ENCODE measurements around the gene C19orf33. TPM values are rescaled to one million over a fixed set of nuclear protein-coding genes. Genes with fewer than 3 reads are reported as not detected.

C19orf33 gene
- total and polyA plus RNA-seq, 11 donors, result 3.5 to 73.1 (median 12.2) TPM; not detected in 1

GRCh38 chr19:38306236-38306635 lies 2.2 kb downstream of the C19orf33 start:
- ATAC-seq (no peak), DNase-seq (no peak)
- no peaks in the 10 kb centered on the region for H3K9me3 ChIP-seq
- intact Hi-C loops (cut with DNase I), result no loop called here
- TF ChIP-seq CTCF (IDR thresholded peaks at IDR 0.05) (no peak), POLR2A (IDR thresholded peaks at IDR 0.05) (no peak)
- peaks cover 0 to 7% (median 0%) of the 10 kb centered on the region in 12 donors for H3K4me1 ChIP-seq
- H3K36me3 ChIP-seq, result peaks cover 0 to 48% (median 29%) of the 10 kb centered on the region in 9 donors
- no peak overlapping the region for H3K27ac ChIP-seq
- no peak overlapping the region for H3K4me3 ChIP-seq
- 89 to 98% (median 96%) methylated on average over 3 of the region's 3 CpGs for WGBS, 4 donors
- no peaks in the 10 kb centered on the region for H3K27me3 ChIP-seq

- Histone ChIP-seq H3K27me3 (no peaks in the 10 kb centered on the region), H3K9me3 (no peaks in the 10 kb centered on the region), H3K4me3 (no peak overlapping the region), H3K36me3 (peaks cover 0 to 48% (median 29%) of the 10 kb centered on the region in 9 donors), H3K27ac (no peak overlapping the region), H3K4me1 (peaks cover 0 to 7% (median 0%) of the 10 kb centered on the region in 12 donors)
- no peak for DNase-seq
- intact Hi-C loops (cut with DNase I), result no loop called here
- no peak for ATAC-seq
- no peak for TF ChIP-seq CTCF (IDR thresholded peaks at IDR 0.05)
- no peak for TF ChIP-seq POLR2A (IDR thresholded peaks at IDR 0.05)
- 94 to 100% (median 95%) methylated on average over 2 to 4 of the region's 4 CpGs for WGBS, 4 donors
These were observed 3.0 kb downstream of the C19orf33 start for GRCh38 chr19:38307076-38307475.

- Histone ChIP-seq H3K4me3 (no peak overlapping the region), H3K36me3 (peaks cover 0 to 48% (median 29%) of the 10 kb centered on the region in 9 donors), H3K9me3 (no peaks in the 10 kb centered on the region), H3K4me1 (peaks cover 0 to 7% (median 0%) of the 10 kb centered on the region in 12 donors), H3K27ac (no peak overlapping the region), H3K27me3 (no peaks in the 10 kb centered on the region)
- intact Hi-C loops (cut with DNase I), result no loop called here
- WGBS, 4 donors, result 83 to 91% (median 86%) methylated on average over 6 to 8 of the region's 8 CpGs
- no peak for TF ChIP-seq POLR2A (IDR thresholded peaks at IDR 0.05)
- no peak for TF ChIP-seq CTCF (IDR thresholded peaks at IDR 0.05)
- ATAC-seq (no peak), DNase-seq (no peak)
These were observed 3.5 kb downstream of the C19orf33 start for GRCh38 chr19:38307597-38307996.

GRCh38 chr19:38308006-38308766 lies 4.1 kb downstream of the C19orf33 start:
- 91 to 94% (median 92%) methylated on average over 12 of the region's 12 CpGs for WGBS, 4 donors
- Histone ChIP-seq H3K36me3 (peaks cover 0 to 48% (median 29%) of the 10 kb centered on the region in 9 donors), H3K4me3 (no peak overlapping the region), H3K27me3 (no peaks in the 10 kb centered on the region), H3K27ac (no peak overlapping the region), H3K9me3 (no peaks in the 10 kb centered on the region), H3K4me1 (peaks cover 0 to 7% (median 0%) of the 10 kb centered on the region in 12 donors)
- TF ChIP-seq CTCF (IDR thresholded peaks at IDR 0.05) (no peak), POLR2A (IDR thresholded peaks at IDR 0.05) (no peak)
- intact Hi-C loops (cut with DNase I), result no loop called here
- ATAC-seq, result no peak
- DNase-seq, result no peak

Measured in heart left ventricle (tissue), 16 donors.